HCEC 1CT (cell line): ENCODE measurements around the gene SIGLEC1.

Experiments used
- DNase-seq: peaks from one replicate; pipeline ENCODE4 v3.0.0-alpha.2; 2017

Gene SIGLEC1

GRCh38 chr20:3744037-3744436, 31.6 kb upstream of the SIGLEC1 start:
- no peak for DNase-seq

DNA sequence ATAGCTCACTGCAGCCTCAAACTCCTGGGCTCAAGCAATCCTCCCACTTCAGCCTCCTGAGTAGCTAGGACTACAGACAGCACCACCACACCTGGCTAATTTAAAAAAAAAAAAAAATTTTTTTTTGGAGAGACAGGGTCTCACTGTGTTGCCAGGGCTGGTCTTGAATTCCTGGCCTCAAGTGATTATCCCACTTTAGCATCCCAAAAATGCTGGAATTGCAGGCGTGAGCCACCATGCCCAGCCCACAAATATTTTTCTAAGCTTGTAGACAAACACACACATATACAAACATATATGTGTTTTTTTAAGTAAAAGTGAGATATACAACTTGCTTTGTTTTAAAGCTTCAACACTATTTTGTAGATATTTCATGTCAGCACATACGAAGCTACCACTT, 30.9 kb upstream of the SIGLEC1 start:
- DNase-seq, result no peak

GRCh38 chr20:3741836-3742458, 29.5 kb upstream of the SIGLEC1 start:
- no peak for DNase-seq

GRCh38 chr20:3740615-3741301, 28.4 kb upstream of the SIGLEC1 start:
- no peak for DNase-seq

- no peak for DNase-seq
Observed at GRCh38 chr20:3739926-3740451, 27.6 kb upstream of the SIGLEC1 start.

GRCh38 chr20:3739054-3739925, 26.9 kb upstream of the SIGLEC1 start:
- DNase-seq, result no peak

- no peak for DNase-seq
Observed at GRCh38 chr20:3738111-3739053, 26.0 kb upstream of the SIGLEC1 start.

GRCh38 chr20:3735768-3736167, 23.4 kb upstream of the SIGLEC1 start:
- no peak for DNase-seq

- no peak for DNase-seq
Observed at GRCh38 chr20:3734111-3734843, 21.9 kb upstream of the SIGLEC1 start.

- no peak for DNase-seq
Observed at GRCh38 chr20:3733119-3733995, 21.0 kb upstream of the SIGLEC1 start.

DNA sequence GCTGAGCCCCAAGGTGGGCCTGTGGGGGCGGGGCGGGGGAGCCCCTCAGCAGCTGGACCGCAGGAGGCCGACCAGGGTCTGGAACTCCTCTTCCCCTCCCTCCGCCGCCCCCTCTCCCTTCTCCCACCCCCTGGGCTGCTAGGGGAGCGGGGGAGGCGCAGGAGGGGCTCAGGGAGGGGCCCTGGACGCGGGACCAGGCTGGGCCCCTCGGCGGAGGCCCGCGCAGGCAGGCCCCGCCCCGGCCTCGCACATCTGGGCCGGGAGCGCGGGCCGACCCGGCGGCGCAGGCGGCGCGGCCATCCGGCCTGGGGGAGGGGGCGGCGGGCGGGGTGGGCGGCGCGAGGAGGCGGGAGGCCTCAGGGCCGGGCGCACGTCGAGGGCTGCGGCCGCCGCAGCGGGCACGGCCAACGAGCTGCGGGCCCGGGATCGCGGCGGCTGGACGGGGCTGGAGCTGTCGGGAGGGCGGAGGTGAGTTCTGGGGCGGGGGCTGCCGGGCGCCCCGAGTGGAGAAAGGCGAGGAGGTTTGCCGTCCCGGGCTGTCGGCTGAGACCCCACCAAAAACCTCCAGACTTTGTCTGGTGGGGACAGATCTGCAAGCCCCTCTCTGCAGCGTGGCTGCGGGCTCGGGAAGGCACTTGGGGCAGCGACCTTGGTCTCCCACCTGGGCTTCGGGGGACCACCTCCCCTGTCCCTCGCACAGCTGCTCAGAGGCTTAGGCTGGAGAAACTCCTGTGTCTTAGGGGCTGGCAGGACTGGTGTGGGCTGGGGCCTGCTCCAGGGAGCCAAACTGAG, 20.1 kb upstream of the SIGLEC1 start, which contains the start of gene HSPA12B:
Gene HSPA12B, plus strand, starts transcription at position 359 of the 792 bp plus-strand sequence. CDS start 5,990 bp downstream, outside the sequence.
- no peak for DNase-seq

GRCh38 chr20:3731944-3732326, 19.5 kb upstream of the SIGLEC1 start:
- DNase-seq, result no peak

- no peak for DNase-seq
Observed at GRCh38 chr20:3730803-3731672, 18.6 kb upstream of the SIGLEC1 start.

- DNase-seq, result no peak
Observed at GRCh38 chr20:3729811-3730540, 17.6 kb upstream of the SIGLEC1 start.

DNA sequence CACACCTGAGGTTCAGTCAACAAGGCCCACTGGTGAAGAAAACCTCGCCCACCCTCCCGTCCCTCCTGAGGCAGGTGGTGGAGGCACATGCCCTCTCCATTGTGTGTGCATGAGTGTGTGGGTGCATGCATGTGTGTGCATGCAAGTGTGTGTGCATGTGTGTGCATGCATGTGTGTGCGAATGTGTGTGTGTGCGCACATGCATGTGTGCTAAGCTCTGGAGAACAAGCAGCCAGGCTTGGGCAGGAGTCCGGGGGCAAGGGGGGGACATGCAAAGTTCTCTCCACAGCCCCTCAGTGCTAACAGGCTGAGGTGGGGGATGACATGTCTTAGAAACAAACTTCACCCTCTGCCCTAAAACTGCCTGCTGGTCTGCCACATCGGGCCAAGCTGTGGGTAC, 17.0 kb upstream of the SIGLEC1 start:
- no peak for DNase-seq

DNA sequence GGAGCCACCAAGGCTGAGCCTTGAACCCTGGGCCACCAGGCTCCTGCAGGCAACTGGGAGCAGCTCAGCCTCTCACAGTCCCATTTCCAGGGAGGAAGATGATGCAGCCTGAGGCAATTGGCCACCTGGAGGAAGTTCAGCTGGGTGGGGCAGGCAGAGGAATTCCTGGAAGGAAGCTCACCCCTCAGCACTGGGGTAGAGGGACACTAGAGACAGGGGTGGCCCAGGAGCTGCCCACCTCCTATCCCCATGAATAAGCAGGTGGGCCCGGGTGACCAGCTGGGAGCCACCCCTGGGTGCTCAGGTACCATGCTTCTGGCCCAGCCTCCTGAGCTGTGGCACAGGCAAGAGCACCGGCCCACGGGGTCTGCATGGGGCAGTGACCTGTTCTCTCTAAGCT, 16.5 kb upstream of the SIGLEC1 start:
- DNase-seq, result no peak

DNA sequence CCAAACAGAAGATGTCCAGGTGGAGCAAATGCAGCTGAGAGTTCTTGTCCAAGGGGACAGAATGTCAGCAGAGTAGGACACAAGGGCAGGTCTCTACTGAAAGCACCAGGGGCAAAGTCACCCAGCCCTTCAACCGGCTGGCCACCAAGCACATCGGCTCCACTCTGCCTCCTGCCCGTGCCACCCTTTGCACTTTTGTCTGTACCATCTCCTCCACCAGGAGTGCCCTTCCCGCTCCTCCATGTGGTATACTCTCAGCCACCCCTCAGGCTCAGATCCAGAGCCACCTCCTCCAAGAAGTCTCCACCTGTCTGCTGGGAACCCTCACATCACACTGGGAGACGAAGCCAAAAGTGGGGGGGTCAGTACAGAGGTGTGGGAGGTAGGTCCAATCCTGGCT, 16.0 kb upstream of the SIGLEC1 start:
- no peak for DNase-seq
